Middle frontal gyrus (tissue), 1 donor: ENCODE results near the gene ERN1.

Experiments
- DNase-seq: peaks from one replicate; pipeline ENCODE4 v3.0.0-alpha.2; 2015; ENCODE audit warnings: low spot score; ENCODE audit errors: extremely low spot score

Gene ERN1

DNA sequence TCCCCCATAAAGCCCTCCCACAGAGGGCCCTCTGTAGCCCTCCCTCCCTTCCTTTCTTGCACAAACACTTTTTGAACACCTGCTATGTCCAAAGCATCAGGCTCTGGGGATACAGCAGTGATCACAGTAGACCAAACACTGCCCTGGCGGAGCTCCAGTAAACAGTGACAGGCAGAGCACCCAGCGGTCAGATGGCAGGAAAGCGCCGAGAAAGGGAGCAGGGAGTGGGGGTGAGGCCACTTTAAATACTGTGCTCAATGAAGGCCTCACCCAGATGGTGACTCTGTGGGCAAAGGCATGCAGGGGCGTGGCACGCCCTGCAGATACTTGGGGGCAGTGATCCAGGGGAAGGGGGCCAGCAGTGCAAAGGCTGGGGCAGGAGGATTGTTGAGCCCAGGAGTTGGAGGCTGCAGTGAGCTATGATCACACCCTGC, 124.2 kb downstream of the ERN1 start:
- no peak for DNase-seq

DNA sequence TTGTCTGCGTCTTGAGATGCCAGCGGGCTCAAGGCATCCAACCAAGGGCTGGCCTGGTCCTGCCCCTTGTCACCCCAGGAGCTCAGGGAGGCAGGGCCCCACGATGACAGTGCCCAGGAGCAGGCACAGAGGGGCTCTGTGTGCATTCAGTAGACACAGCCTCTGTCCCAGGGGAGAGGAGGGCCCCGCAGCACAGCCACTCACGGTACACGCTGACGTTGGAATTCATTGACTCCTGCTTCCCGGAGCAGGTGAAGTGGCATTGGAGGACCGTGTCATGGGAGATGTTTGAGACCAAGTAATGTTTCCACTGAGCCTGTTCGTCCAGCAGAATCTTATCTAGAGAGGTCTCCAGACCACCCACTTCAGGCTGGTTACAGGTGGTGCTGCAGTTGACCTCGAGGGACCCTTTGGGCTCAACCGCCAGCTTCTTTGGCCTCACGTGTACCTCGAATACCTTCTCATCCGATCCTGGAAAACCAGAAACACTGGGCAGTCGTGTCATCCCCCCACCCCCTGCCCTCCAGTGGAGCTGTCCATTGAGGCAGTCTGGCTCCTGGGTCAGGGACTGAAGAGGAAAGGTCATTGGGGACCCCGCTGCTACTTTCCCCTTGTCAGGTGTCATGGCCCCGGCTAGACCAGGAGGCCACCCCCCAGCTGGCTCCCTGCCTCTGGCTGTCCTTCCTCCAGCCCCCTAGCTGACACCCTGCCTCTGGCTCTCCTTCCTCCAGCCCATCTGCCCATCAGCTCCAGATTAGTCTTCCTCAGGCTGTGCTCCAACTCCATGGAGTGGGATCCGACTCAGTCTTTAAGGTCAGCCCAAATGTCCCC, 124.8 kb downstream of the ERN1 start:
- DNase-seq: no peak

DNA sequence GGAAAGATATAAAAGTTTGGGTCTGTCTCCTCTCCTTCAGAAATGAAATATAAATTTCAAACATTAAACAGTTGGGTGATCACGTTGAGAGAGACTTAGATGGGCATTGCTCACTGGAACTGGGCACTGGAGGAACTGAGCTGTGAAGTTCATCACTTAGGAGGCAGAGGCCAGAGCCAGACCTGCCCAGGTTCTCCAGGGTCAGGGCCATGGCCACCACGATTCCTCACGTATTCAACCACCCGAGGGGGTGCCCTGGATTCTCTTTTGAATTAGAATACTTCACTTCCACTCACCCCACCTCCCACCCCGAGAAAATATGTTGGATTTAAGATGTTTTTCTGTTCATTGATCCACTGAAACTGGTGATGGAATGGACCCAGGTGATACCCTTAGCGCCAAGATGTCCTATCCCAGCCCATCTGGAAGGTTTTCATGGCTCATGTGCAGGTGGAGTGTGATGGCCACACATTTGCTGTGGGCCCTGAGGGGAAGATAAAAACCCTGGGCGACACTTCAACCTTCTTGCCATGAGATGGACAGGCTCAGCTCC, 125.7 kb downstream of the ERN1 start:
- no peak for DNase-seq

DNA sequence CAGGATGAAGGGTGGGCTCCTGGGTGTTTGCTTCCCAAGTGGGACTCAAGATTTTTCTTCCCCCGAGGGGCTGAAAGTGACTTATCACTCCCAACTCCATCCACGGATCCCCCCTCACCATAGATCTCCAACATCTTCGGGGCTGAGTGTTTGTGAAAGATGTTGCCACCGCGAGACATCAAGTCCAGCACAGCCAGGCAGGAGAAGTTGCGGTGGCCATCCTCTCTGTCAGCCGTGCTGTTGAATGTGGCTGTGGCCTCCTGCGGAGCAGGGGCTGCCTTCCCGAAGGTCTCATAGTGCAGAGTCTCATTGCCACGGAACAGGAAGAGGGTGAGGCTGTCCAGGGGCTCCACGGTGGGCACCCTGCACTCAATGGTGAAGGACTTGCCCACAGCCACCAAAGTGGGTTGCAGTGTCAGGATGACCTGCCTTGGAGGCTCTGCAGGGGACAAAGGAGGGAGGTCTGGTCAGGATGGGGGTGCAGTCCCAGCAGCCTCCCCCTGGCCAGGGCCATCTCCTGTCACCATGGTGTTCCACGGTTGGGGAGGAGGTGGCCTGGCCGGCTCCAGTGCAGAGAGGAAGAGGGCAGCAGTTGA, 126.3 kb downstream of the ERN1 start:
- no peak for DNase-seq

DNA sequence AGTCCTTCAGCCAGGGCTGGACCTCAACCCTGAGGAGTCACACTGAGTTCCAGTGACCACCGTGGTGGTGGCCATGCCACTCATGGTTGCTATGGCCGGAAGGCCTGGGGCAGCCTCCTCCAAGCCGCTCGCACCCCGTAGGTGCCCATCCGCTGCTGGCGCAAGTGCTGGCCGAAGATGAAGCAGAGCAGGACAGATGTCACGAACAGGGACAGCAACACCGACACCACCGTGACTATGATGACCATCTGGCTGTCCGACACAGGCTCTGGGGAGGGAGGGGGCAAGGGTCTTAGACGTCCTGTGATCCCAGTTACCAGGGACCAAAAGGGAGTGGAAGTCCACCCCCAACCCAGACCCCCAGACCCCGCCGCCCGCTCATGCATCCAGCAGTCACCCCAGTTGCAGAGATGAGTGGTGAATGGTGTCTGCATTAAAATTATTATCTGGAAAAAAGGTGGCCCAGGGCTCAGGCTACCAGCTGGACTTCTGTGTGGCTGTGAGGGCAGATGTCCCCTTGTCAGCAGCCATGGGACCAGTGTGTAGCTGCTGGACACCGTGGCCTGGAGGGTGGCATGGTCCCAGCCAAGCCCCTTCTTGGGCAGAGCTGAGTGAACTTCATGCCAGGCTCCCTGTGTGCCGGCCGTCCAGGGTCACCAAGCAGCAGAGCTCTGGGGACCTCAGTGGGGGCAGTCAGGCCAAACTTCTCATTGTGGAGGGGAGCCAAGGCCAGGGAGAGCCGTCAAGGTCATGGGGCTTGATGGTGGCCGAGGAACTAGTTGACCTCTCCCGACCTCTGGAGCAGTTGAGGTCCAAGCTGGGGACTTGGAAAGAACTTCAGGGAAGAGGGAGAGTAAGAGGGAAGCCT, 127.1 kb downstream of the ERN1 start:
- DNase-seq: no peak

DNA sequence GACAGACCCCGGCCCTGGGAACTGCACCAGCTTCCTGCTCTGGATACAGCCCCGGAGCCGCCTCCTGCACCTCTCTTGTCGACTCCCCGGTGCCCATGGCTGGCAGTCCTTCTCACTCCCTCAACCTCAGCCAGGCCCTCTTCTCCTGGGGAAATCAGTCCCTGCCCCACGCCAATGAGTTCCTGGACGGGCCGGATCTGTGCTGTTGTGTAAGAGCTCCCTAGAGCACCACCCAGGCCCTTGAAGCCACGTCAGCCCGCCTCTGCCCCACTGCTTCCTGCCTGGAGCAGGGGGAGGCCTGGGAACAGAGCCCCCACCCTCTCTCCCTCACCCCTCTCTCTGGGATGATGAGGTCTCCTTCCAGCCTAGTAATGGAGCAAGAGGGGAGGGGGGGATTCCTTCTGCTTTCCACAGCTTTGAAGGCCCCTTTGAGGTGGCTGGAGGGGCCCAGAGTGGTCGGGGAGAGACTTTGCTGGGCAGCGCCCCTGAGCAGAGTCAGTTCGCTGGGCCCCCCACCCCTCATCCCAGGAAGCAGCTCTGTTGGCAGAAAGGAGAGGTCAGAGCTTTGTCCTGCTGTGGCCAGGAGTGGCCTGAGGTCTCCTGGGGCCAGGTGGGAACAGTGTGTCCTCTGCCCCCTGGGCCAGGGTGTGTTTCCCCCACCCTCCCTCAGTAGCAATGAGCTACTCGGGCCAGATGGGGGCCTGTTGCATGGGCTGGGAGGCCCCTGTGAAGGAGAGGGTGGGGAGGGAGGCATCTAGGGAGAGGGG, 128.0 kb downstream of the ERN1 start:
- DNase-seq: no peak

DNA sequence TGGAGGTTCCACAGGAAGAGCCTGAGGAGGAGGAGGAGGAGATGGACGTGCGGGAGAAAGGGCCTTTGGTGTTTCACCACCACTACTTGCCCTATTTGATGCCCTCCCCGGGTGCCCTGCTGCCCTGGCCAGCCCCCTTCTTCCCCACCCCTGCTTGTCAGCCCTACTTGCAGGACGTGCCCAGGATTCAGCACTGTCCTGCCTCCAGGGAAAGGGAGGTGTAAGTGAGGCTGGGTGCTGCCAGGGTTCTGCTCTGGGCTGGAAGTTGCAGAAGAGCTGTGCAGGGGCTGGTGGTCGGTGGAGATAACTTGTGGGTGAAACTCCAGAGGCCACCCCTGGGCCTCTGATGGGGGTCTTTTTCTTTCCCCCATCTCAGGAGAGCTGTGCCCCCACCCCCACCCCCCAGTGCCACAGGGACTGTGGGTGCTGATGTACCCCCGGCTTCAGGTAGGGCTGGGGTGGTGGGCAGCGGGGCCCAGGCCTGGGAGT, 128.8 kb downstream of the ERN1 start:
- no peak for DNase-seq

DNA sequence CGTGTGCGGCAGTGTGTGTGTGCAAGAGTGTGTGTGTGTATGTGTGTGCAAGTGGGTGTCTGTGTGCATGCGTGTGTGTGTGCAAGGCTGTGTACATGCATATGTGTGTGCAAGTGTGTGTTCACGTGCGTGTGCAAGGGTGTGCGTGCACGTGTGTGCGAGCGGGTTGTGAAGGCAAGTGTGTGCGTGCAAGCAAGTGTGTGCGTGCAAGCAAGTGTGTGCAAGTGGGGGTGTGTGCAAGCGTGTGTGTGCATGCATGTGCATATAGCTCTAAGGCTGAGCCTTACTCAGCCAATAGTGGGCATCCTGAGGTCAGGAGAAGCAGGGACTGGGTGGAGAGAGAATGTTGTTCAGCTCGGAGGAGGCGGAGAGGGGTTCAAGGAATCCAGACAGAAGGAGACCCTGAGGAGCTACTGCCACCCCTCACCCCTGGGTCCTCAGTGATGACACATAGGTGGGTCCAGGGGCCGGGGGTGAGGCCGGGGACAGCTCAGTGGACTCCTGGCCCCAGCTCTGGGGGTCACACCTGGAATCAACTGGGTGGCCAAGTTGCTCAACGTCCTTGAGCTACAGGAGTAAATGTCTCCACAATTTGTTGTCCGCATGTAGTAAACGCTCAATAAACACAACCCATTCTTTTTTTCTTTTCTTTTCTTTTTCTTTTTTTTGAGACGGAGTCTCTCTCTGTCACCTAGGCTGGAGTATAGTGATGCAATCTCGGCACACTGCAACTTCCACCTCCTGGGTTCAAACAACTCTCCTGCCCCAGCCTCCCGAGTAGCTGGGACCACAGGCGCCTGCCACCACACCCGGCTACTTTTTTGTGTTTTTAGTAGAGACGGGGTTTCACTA, 130.0 kb downstream of the ERN1 start:
- no peak for DNase-seq

DNA sequence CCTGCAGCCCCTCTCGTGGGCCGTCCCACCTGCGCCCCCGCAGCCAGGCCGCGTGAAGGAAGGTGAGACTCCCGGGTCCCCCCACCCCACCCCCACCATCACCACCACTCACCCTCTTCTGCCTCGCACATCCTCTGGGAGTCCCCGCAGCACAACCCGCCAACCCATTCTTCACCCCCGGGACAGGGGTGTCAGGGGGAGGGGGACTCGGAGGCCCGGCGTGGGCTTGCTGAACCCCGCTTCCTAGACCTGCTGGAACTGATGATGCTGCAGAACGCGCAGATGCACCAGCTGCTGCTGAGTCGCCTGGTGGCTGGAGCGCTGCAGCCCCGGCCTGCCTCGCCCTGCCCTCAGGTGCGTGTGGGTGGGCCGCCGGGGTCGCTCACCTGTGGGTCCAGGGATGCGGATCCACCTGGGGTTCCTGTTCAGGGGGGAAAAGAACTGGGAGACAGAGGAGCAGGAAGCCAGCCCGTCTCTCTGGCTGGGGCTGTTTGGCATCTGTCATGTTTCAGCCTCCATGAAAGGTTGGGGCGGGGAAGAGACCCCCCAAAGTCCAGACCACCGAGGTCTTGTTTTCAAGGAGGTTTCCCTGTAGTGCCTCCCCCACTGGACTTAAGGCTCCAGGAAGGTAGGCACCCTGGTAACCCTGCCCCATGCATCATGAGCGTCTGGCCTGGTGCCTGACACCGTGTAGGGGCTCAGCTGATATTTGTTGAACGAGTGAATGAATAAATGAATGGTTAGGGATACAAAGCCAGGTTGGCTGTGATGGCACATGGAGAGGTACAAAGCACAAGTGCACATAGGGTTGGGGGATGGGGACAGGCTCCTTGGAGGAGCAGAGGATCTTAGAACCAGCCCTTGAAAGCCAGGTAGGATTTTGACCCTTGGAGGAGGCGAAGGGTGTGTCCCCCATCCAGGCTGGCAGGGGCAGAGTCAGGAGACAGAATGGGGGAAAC, 130.9 kb downstream of the ERN1 start:
- DNase-seq: no peak

DNA sequence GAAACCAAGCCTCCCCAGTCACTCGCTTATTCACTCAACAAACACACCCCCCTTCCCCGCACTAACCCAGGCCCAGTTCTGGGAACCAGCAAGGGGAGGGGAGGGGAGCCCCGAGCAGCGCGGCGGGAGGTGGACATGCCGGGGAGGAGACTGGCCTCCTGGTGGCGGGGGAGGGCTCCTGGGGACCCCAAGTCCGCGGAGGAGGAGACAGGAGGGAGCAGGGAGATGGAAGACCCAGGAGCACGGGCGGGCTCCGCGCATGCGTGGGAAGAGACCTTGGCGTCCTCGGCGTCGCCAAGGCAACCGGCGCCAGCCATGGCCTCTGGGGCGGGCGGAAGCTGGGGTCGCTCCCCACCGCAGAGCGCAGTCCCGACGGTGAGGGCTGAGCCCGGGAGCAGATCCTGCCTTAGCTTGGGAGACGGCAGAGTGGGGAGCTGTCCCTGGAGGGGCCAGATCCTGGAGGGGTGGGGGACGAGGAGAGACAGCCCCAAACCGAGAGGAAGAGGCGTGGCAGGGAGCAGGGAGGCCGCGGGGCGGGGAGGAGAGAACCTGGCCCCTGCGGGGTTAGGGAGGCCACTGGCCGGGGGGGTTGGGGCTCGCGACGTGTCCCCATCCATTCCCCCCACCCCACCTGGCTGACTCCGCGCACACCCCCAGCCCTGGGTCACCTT, 131.8 kb downstream of the ERN1 start, which contains the start of gene PRR29:
TSS of gene PRR29 (plus strand) at position 302 of the 671 bp plus-strand sequence. CDS start at position 316, 14 bp downstream.
- no peak for DNase-seq

DNA sequence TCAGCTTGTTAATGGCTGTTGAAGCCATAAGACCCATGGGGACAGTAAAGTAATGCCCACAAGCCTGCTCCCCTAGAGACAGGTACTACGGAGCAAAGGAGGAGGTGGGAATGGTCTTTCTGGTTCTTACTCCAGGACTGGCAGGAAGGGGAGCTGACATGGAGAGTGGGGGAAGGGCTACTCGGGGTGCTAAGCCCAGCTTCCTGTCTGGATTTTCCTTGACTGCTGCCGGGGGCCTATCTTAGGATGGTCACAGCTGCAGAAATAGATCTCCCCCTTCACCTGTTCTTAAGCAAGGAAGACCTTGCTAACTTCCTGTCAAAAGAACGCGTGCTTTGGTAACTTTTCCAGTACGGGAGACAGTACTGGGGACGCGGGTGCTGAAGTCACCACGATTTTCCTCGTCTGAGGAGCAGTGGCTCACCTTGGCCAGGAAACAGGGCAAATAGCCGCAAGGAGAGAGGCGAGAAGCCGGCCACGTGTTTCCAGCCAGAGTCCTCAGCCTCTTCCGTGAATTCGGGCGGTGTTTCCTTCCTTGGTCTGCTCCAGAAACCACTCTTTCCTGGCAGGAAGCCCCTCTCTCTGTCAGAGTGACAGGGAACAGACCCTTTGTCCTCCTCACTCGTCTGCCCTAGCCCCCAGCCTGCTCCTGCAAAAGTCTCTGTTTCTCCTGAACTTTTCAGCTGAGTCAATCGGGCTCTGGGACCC, 132.4 kb downstream of the ERN1 start:
- DNase-seq: no peak

DNA sequence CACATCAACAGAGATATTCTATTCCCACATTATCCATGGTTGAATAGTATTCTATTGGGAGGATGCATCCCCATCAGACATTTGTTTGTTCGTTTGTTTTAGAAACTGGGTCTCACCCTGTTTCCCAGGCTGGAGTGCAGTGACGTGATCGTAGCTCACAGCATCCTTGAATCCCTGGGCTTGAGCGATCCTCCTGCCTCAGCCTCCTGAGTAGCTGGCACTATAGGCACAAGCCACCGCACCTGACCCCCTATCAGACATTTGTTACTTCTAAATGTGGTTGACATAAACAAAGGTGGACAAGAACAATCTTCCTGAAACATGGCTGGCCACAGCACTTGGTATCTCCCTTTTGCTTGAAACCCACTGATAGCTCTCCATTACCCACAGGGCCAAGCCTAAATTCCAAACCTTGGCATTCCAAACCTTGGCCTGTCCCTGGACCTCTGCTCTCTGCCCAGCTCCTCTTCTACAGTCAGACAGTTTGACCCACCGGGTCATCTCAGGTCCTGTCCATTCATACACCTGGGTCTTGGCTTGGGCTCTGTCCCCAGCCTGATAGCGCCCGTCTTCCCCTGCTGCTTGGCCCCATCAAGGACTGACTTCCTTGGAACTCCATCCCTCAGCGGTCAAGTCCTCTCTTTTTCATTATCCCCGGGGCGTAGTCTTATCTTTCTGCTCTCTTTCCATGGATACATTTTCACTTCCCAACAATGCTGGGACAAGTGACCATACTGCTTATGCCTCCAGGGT, 133.3 kb downstream of the ERN1 start:
- no peak for DNase-seq

DNA sequence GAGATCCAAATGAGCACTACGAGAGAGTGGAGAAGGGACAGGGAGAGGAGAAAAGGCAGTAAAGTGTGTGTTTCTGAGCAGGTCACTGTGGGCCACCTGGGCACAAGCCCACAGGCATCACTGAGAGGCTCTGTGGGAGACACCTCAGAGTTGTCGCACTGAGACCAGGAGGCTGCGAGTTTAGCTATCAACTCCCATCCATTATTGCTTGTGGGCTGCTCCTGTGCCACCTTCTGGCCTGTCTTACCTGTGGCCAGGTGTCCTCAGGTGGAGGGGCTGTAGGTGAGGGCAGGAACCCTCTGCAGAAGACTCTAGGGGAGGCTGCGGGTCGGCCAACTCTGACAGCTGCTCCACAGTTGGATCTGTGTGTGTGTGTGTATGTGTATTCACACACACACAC, 134.3 kb downstream of the ERN1 start:
- no peak for DNase-seq

DNA sequence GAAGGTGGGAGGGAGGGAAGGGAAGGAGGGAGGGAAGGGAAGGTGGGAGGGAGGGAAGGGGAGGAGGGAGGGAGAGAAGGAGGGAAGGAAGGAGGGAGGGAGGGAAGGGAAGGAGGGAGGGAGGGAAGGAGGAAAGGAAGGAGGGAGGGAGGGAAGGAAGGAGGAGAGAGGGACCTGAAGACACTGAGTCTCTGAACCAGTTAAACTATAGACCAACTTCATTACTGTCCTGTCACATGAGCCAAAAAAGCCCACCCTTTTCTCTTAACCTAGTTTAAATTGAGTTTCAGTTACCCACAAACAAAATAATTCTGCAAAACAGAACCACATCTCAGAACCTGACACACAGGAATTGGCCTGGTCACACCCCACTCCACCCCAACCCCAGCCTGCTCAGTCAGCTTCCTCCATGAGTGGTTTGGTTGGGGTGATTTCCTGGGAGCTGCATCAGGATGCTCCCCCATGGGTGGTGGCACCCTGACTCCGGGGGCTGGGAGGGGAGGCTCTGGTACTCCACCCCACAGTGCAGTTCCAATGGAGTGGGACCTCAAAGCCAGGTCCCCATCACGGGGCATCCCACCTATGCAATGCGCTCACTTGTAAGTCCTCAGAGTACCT, 136.5 kb downstream of the ERN1 start:
- DNase-seq: no peak

DNA sequence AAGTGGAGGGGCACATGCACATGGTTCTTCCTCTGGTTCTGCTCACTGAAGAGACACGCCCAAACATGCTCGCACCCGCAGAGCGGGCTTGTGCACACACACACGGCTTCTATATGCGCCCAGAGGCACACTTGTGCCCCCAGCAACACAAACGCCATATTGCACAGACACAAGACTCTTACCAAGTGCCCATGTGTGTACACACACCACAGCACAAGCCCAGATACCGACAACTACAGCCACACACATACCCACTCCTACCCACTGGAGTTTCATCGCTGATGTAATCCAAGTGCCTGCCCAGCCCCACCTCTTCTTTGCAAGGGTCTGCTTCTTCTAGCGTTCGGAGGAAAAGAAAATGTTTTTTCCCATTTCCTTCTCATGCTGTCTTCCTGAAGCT, 138.3 kb downstream of the ERN1 start:
- no peak for DNase-seq

DNA sequence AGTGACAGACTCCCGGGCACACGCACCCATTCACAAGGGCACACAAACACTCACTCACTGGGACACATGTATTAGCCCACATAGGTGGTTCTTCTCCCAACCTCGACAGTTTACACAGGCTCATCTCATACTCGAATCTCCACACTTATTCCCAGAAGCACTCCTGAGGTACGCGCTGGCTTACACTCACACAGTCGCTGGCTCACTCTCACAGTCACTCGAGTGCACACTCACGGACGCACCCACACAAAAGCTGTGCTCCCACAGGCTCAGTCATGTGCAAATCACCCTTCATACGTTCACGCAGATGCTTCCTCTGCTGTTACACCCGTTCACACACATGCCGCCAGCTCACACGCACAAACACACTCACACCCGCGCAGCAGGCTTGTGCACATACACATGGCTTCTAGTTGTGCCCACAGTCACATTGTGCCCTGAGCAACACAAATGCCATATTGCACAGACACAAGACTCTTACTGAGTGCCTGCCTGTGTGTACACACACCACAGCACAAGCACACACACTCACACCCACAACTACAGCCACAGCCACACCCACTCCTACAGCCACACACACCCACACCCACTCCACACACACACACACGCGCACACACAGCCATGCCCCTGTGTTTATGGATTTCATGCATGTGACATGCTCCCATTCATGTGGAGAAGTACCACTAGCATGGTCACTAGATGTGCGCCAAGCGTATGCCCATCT, 140.2 kb downstream of the ERN1 start:
- no peak for DNase-seq
